ENCODE measurements around the gene PTPRN.
"Not testable (repeated sequence)": the region's sequence is repeated elsewhere in the genome, so short reads cannot be mapped to it uniquely, and the experiment has no call there.

Gene PTPRN

DNA sequence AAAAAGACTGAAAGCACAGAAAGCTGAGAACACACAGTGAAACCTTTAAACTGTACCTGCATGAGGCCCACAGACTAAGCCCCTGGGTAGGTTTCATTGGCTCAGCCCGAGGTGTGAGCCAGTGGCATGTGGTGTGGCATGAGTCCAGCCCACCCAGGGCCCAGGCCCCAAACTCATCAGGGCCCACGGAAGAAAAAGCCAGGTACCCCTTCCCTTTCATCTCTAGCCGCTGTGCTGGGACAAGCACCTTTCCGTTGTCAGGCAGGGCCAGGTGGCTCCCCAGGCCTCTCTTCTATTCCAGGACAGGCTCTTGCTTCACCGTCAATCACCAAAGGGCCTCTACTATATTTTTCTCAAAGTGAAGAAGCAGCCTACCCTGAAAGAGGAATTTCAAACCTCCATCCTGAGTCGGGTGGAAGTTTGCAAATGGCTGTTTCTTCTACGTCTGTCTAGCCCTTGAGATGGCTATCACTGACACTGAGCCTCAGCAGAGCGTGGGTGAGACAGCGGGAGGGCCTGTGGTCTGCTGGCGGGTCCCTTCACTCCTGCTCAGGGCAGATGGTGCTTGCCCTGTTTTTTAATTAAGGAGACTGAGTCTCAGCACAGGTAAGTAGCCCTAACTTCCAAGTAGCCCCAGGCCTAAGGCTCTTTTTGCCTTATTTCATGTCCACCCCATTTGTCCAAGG lies 21.5 kb downstream of the PTPRN start:
- DNase-seq (ENCODE audit: low read depth), result no peak
- TF ChIP-seq, protein P1, sequence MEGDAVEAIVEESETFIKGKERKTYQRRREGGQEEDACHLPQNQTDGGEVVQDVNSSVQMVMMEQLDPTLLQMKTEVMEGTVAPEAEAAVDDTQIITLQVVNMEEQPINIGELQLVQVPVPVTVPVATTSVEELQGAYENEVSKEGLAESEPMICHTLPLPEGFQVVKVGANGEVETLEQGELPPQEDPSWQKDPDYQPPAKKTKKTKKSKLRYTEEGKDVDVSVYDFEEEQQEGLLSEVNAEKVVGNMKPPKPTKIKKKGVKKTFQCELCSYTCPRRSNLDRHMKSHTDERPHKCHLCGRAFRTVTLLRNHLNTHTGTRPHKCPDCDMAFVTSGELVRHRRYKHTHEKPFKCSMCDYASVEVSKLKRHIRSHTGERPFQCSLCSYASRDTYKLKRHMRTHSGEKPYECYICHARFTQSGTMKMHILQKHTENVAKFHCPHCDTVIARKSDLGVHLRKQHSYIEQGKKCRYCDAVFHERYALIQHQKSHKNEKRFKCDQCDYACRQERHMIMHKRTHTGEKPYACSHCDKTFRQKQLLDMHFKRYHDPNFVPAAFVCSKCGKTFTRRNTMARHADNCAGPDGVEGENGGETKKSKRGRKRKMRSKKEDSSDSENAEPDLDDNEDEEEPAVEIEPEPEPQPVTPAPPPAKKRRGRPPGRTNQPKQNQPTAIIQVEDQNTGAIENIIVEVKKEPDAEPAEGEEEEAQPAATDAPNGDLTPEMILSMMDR (IDR thresholded peaks at IDR 0.05; ENCODE audit: low read depth, low read length, missing control alignments), result no peak
- H3K4me3 ChIP-seq (ENCODE audit: low read depth, low read length), result no peak overlapping the region

DNA sequence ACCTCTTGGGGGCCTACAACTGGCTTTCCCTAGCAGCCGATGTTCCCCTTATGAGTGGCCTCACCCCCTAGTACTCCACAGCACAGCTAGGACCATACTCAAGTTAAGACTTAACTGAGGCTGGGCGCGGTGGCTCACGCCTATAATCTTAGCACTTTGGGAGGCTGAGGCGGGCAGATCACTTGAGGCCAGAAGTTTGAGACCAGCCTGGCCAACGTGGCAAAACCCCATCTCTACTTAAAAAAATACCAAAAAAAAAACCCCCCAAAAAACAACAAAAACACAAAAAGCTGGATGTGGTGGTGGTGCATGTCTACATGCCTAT lies 22.1 kb downstream of the PTPRN start:
- DNase-seq (ENCODE audit: low read depth); H3K4me3 ChIP-seq (ENCODE audit: low read depth, low read length): not testable (repeated sequence)

DNA sequence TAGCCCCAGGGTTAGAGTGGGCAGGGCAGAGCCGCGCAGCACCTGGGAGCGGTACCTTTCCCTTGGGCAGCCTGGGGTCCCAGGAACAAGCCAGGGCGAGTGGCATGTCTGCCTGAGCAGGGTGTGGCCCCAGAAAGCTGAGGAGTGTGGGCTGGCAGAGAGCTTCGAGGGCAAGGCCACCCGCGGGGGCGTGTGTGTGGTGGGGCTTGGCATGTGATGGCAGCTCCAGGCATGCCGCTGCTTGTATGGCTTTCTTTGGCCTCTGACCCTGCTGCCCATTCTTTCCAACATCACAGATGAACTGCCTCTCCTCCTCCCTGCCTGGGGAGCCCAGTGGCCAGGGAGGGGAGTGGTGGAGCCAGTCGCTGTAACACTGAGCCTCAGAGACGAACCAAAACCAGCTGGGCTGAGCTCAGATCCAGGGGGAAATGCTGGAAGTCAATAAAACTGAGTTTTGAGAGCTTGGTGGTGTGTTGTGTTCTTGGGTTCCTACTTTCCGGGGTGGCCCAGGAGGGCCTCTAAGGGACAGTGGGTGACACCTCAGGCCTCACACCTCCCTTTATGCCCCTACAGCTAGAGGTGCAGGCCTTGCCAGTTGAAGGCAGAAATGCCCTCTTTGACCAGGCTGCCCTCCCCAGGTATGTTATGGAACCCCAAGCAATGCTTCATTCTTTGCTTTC lies 22.6 kb downstream of the PTPRN start:
- DNase-seq (ENCODE audit: low read depth), result no peak
- TF ChIP-seq, protein P1 (IDR thresholded peaks at IDR 0.05; ENCODE audit: low read depth, low read length, missing control alignments), result peak; percentile 19
- no peak overlapping the region for H3K4me3 ChIP-seq (ENCODE audit: low read depth, low read length)

DNA sequence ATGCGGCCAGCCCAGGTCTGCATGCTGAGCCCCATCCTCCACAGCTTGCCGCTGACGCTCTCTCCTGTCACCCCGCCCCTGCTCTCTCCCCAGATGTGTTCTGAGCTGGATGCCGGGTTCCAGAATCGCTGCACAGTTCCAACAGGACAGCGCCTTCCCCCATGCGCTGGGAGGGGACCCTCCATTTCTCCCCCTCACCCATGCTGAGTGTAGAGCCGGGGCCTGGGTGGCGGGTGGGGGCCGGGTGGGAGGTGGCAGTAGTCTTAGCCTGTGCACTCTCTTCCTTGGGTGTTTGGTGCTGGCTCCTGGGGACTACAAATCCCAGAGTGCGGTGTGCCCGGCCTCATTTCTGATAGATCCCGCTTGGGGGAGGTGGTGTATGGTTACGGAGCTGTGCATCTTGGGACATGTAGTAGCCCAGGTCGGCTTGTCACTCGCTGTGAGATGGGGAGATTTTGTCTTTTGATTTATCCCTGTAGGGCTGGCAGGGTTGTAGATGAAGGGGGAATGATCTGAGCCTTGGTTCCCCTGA lies 23.2 kb downstream of the PTPRN start:
- TF ChIP-seq, protein P1 (IDR thresholded peaks at IDR 0.05; ENCODE audit: low read depth, low read length, missing control alignments), result no peak
- H3K4me3 ChIP-seq (ENCODE audit: low read depth, low read length), result no peak overlapping the region
- no peak for DNase-seq (ENCODE audit: low read depth)

DNA sequence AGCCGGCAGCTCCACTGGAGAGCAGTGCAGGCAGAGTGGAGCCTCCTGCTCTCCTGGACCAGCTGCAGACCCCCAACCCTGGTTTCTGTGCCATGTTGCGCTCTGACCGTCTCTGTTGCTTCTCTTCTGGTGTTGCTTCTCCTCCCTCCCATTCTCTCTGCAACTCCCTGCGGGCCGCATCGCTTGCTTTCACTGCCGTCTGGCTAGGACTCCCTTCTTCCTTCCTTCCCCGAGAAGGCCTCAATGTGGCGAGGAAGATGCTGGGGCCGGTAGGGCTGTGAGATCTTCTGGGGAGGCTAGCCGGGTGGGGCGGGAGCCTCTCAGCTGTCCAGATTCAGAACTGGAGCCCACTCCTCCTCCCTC lies 23.8 kb downstream of the PTPRN start:
- DNase-seq (ENCODE audit: low read depth), result no peak
- H3K4me3 ChIP-seq (ENCODE audit: low read depth, low read length), result no peak overlapping the region
- TF ChIP-seq, protein P1 (IDR thresholded peaks at IDR 0.05; ENCODE audit: low read depth, low read length, missing control alignments), result no peak

DNA sequence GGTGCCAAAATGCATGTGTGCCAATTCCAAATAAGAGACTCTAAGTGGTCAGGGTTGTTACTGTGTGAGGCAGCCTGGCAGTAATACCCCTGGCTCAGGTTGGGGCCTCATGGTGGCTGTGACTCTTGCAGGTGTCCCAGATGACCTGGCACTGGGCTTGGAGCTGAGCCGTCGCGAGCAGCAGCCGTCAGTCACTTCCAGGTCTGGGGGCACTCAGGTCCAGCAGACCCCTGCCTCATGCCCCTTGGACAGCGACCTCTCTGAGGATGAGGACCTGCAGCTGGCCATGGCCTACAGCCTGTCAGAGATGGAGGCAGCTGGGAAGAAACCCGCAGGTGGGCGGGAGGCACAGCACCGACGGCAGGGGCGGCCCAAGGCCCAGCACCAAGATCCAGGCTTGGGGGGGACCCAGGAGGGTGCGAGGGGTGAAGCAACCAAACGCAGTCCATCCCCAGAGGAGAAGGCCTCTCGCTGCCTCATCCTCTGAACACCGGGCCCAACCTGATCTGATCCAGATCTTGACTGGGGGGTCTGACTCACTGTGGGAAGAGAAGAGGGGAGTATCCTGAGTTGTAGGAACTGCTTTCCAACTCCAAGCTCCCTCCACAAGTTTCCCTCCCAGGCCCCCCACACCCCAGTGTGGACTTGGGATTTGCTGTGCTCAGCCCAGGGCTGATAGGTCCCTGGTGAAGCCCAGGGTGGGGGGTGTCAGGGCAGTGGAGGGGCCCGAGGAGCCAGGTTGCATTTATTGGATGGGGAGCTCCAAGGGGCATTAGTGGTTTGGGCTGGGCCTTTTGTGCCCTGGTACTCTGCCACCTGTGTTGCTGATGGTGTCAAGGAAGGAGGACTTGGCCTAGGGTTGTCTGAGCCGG lies 24.5 kb downstream of the PTPRN start:
- TF ChIP-seq, protein P1 (IDR thresholded peaks at IDR 0.05; ENCODE audit: low read depth, low read length, missing control alignments), result no peak
- H3K4me3 ChIP-seq (ENCODE audit: low read depth, low read length), result no peak overlapping the region
- DNase-seq (ENCODE audit: low read depth), result no peak

DNA sequence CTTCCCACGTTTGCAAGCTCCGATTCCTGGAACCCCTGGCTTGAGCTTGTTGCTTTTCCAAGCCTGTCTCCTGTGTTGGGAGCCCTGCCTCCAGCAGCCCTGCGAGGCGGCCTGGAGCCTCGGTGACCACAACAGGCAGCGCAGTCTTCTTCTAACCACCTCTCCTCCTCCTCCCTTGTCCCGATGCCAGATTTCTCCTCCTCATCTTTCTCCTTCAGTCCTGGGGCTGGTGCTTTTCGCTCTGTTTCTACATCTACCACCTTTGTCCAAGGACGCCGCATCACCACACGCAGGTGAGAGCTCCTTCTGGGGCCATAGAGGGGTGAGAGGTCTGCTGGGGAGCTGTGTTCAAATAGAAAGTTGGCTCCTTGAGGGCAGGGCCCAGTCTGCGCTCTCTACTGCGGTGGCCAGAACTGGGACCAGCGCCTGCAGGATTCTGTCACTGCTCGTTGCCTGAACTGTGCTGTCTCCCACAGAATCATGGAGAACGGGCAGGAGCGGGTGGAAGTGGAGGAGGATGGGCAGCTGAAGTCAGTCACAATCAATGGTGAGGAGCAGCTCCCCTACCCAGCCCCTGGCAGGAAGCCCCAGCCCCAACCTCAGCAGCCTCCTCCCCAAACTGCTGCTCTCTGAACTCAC lies 26.1 kb downstream of the PTPRN start:
- TF ChIP-seq, protein P1 (IDR thresholded peaks at IDR 0.05; ENCODE audit: low read depth, low read length, missing control alignments), result no peak
- no peak overlapping the region for H3K4me3 ChIP-seq (ENCODE audit: low read depth, low read length)
- no peak for DNase-seq (ENCODE audit: low read depth)
